COLO668 (cell line): ENCODE results near the gene ETFRF1.

Experiments
- DNase-seq: peaks from one replicate; lab custom pipeline; 2025; ENCODE audit not compliant: unreplicated experiment; lab: John Stamatoyannopoulos, UW

ETFRF1 gene

DNA sequence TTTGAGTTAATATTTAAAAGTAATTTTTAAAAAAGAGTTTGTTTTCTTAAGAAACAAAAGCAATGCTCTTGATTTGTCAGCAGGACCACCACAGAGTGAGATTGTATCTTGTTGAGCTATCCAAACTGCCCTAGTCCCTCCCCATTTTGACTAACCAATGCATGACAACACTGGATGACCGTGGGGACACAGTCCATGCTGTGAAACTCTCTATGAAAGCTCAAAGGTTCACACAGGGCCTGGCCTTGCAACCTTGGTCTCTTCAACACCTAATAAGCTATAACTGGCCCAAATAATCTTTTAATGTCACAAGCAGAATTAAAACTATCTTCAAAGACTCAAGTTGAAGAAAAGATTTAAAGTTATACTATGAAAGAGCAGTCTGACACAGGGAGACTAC lies 13.5 kb downstream of the ETFRF1 start:
- no peak for DNase-seq

DNA sequence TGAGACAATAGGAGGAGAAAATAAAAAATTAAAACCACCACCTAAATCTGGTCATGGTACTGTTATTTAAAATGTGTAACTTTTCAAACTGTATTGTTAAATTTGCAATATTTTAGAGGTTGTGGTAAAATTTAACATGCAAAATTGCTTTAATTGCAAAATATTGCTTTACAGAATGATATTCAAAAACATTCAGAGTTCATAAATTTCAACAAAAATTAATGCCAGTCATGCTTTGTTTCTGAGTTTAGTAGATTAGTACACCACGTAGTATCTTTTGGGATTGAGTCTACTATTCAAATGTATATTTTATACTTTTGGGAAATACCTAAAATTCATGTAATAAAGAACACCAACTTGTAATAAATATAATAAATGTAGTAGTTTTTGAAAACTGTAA lies 18.3 kb downstream of the ETFRF1 start:
- DNase-seq: no peak

DNA sequence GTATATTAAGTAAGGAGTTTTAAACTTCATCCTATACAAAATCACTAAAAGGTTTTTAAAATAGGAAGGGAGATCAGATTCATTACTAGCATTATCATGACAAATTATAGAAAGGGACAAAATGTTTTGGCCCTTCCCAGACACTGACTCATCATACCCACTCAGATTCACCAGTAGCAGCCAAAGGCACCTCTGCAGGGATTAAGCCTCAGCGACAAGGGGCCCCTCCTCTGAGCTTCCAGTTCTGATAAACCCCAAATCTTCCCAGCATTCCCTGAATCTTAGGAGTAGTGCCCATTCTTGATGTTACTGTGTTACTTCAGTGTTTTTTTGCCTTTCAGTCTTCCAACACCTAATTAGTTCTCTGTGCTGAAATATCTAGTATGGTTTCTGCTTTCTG lies 41.2 kb downstream of the ETFRF1 start:
- no peak for DNase-seq

DNA sequence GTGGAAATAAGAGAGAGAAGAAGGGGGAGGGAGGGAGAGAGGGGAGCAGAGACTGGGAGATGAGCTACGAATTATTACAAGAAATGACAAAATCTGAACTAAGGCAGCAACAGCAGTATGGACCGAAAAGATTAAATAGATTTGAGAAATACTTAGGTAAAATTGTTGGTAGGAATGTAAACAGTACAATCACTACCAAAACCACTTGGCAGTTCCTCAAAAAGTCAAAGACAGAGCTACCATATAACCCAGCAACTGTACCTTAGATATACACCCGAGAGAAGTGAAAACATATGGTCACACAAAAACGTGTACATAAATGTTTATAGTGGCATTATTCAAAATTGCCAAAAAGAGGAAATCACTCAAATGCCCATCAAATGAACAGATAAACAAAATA lies 41.6 kb downstream of the ETFRF1 start:
- DNase-seq: no peak

DNA sequence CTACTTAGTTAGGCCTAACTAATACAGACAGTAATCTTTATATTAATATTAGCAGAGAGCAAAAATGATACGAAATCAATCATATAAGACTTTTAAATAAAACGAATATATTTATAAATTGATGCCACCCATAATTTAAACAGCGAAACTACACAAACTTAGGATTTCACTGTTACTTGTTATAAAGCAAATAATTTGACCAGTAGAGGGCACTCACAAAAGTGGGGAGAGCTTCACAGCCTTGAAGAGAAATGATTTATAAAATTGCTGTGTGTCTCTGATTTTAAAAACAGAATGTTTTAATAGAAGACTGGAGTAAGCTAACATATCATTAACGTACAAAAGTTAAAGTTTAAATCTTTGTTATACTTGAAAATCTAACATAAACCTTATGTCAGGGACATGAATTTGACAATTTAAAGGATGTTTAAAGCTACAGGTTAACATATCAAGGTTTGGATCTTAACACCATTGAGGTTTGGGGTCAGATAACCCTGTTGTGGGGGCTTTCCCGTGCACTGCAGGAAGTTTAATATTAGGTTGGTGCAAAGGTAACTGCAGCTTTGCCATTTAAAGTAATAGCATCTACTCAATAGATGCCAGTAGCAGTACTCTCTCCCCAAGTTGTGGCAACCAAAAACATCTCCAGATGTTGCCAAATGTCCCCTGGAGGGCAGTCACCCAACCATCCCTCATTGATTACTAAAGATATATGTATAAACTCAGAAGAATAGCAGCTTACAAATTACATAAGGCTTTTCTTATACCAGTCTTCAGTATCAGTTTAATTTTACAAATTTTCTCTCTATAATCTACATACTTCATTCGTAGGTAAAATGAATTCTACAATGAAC lies 46.4 kb downstream of the ETFRF1 start:
- no peak for DNase-seq

DNA sequence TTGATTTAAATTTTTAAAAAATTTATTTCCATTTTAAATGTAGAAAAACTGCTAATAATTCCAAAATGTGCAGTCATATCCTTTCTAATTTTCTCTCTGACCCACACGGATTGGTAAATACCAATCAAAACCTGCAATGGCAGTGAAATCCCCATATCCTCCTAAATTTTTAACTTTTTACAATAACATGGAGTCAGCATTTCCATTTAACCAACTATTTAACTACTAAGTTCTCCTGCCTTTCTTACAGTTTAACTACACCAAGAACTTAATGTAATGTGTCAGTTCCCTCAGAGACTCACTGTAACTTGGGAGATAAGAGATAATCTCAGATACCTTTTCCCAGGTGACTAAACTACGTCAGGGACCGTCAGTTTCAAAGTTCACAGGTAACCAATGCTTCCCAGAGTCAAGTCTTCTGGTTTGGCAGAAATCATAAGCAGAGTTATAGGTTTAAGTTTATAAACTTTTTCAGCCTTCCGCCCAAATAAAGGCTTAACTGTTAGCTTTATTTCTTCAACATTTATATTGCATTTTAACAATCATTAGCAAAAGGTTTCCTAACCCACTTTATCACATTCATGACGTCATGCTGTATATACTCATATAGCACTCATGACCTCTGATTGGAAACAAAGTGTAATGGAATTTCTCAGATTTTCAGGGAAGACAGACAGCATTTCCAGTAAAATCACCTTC lies 48.1 kb downstream of the ETFRF1 start:
- DNase-seq: no peak

DNA sequence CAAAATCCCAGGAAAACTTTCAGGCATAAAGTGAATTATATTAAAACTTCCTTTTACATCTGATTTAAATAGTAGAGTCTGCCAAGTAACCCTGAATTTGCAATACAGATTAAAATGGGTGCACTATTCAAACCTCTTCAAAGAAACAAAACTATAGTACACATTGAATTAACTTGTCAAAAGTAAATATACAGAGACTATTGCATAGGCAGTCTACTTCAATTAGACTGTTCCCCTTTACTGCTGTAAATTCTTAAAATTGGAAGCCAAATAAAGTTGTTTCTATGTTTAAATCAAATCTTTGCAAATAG lies 48.6 kb downstream of the ETFRF1 start:
- DNase-seq: no peak

DNA sequence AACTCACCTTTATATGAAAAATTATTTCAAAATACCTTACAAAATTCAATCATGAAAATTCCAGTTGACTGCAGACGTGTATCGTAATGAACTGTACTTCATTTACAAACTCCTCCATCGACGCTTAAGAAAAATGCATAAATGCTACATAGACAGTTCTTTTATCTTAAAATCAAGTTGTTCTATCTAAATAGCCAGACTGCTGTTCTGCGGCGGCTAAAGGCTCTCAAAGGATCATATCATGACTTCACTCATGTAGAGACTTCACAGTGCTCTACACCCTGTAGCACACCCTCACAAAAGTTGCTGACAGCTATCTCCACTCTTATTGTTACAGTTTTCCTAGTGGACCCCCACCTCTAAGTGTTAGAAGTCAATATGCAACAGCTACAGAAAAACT lies 50.5 kb downstream of the ETFRF1 start:
- DNase-seq: no peak

DNA sequence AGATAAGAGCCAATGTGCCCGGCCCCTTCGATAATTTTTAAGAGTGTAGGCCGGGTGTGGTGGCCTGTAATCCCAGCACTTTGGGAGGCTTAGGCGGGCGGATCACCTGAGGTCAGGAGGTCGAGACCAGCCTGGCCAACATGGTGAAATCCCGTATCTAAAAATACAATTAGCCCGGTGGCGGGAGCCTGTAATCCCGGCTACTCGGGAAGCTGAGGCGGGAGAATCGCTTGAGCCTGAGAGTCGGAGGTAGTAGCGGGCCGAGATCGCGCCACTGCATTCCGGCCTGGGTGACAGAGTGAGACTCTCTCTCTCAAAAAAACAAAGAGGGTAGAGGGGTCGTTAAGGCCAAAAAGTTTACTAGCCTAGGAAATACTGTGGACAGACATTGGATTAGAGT lies 53.1 kb downstream of the ETFRF1 start:
- DNase-seq: no peak

DNA sequence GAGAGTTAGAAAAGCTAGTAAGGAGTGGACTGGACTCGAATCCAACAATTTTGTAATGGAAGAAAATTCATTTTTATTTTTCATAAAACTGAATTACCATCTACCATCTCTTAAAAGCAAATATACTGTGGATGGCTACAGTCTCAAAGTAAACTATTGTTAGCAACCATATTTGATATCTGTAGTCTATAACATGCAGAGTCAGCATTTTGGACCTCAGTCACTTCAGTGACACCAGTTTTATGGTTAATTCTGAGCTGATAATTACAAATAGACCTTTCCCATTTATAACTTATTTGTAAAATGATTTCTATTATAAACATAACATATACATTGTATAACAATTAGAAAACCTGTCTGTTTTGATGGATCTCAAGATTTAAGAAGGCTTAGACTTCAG lies 53.7 kb downstream of the ETFRF1 start:
- DNase-seq: no peak

DNA sequence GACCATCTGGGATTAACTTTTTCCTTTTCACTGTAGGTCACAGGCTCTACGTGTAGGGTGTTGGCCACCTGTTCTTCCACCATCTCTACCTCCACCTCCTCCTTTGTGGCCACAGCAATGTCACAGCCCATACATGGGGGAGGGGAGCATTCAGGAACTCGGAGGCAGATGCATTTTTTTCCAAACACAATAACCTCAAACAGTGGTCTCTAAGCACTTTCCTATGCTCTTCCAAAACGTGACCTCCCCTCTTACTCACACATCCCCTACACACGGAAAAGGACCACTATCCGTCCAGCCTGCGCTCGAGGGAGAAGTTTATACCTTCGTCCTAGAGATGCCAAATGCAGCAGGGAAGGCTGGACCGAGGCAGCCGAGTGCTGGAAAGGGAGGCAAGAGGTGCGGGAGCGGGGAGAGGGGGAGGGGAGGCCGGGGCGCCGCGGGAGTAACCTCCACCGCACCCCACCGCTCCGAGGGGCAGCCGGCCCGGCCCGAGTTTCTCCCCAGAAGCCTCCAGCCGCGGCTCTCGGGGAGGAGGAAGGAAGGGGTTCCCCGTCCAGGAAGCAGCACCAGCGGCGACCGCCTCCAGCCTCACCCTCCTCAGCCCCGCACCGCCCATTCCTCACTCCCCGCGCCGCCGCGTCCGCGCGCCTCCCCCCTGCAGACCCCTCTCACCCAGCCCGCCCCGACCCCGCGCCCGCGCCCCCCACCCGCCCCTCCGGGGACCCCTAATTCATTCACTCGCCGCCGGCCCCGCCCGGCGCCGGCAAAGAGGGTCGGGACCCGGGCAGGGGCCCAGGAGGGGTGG lies 55.1 kb downstream of the ETFRF1 start:
- peak; percentile 37 for DNase-seq

DNA sequence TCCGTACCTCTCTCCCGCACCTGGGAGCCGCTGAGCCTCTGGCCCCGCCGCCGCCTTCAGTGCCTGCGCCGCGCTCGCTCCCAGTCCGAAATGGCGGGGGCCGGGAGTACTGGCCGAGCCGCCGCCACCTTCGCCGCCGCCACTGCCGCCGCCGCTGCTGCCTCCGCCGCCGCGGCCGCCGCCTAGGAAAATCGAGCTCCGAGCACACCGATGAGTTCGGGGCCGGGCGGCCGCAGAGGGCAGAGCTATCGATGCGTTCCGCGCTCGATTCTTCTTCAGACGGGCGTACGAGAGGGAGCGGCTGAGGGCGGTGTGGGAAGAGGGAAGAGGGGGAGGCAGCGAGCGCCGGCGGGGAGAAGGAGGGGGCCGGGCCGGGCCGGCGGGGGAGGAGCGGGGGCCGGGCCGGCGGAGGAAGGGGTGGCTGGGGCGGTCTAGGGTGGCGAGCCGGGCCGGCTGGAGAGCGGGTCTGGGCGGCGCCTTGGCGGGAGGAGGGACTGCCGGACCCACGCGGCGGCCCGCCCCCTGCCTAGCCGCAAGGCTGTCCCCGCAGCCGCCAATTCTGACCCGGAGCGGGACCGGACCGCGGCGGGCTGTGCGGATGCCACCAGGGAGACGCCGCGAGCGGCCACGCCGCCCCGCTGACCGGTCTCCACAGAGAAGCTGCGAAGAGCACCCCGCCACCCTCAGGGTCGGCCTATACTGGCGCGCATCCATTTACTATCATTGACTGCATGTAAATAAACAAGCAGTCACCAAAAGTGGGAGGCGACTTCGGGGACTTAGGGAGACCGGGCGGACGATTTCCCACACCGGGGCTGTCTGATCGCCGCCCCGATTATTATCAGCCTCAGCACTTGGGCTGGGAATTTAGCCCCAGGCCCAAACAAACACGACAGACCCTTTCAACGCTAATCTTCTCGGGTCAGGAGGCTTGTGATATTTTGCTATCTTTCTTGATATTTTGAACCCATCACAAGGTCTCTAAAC lies 56.0 kb downstream of the ETFRF1 start, which contains the start of gene KRAS:
KRAS (minus strand) TSS at position 186 of the 987 bp plus-strand sequence.
- DNase-seq: peak; percentile 93

DNA sequence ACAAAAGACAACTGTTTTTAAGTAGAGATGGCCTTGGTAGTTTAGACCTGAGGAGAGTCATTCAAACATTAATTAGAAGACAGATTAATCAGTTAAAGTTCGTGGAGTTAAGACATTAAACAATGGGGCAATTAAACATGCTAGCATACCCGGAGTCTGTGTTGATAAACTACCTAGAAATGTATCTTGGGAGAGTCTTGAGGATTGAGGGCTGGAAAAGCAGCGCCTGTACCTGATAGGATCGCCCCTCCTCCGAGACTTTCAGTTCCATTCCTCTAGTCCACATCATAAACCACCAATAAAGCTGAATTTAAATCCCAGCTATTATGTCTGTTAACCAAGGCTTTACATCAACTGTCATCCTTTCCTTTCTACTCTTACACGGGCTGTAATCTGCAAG lies 56.7 kb downstream of the ETFRF1 start:
- no peak for DNase-seq

DNA sequence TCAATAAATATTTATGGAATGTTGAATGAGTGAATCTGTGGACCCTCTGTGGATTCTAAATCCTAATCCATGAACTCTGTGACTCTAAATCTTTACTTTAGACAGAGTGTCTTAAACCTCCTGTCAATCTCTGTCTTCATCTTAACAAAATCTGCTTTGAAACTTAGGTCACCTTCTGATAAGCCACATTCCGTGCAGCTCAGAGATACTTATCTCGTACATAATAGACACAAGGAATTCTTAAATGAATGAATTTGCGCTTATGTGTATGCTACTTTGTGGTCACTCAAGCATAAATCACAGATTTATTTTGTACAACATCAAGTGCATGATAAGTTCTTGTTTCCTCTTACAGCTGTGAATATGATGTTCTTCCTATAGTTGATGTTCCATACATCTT lies 57.9 kb downstream of the ETFRF1 start:
- no peak for DNase-seq

DNA sequence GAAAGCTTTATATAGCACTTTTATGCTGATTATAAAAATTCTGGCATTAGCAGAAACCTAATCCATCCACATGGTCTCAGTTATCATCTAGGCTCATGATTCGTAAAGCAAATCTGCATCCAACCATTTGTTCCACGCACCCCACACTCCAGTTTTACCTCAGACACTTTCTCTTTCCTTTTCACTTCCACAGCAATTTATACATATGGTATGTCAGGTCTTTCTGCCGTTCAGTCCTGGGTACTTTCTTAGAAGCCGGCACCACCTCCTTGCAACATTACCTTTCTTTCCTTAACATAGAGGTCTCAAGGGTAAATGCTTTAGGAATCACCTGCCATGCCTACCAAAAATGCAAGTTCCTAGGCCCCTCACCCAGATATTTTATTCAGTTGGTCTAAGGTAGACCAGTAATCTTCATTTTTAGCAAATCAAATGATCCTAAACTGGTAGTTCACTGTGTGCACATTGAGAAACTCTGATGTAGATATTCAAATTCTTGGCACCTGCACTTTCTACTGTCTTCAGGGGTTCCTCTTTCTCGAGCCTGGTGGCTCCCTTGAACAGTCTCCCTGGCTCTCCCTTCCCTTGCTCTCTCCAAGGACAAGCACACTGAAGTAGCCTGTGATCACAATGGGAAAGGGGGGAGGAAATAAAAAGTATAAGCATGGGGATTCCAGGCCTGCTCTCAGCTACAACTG lies 58.5 kb downstream of the ETFRF1 start:
- DNase-seq: no peak

DNA sequence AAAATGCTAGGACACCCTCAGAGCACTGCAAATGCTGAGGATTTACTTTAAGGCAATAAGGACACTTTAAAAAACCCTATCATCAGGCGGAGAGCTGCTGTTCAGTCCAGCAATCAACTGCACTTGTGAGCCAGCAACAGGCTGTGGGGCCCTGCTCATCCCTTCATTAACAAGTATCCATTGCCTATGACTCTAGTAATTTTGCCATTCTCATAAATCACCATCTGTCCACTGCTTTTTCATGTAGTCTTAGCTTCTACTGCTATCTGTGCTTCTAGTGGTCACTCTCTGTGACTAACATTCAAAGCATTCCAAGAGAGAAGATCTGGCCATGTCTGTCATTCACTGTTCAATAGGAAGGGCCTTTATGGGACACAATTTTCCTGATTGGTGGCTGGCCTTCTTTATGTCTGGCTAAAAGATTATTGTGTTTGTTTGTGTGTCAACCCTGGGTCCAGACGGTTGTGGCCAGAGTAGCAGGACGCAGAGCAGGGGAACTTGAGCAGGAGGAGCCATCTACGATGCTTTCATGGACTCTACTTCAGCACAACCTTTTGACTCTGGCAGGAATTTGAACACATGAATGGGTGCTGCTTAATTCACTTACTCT lies 59.3 kb downstream of the ETFRF1 start:
- no peak for DNase-seq
